Vagina (tissue), 2 donors: ENCODE results near the gene RPL37. TPM values are rescaled to one million over a fixed set of nuclear protein-coding genes. Genes with fewer than 3 reads are reported as not detected.

Experiments
- DNase-seq, 2 donors: peaks; one replicate each; pipeline ENCODE4 v3.0.0-alpha.2; 2017; ENCODE audit errors: extremely low spot score in 2 of 2
- H3K27ac ChIP-seq: fragments of 200-600 bp; sonication (generic); one replicate; pipeline ENCODE4 v1.5.1; 2019
- H3K27me3 ChIP-seq: fragments of 200-600 bp; sonication (generic); one replicate; pipeline ENCODE4 v1.5.1; 2019
- H3K36me3 ChIP-seq, 2 donors: fragments of 200-600 bp; sonication (generic); one replicate each; pipeline ENCODE4 v1.5.1; 2017 to 2019
- H3K4me1 ChIP-seq: fragments of 200-600 bp; sonication (generic); one replicate; pipeline ENCODE4 v1.5.1; 2019
- H3K4me3 ChIP-seq, 2 donors: fragments of 200-600 bp; sonication (generic); 1 replicate in 1 of 2; 2 replicates in 1 of 2; pipeline ENCODE4 v1.5.1; 2016 to 2019
- H3K9me3 ChIP-seq: fragments of 200-600 bp; sonication (generic); one replicate; pipeline ENCODE4 v1.5.1; 2019
- POLR2A ChIP-seq, 2 donors: fragments of 450-650 bp; IDR thresholded peaks; one replicate each; pipeline ENCODE4 v1.6.1; 2017; ENCODE audit warnings: antibody characterized with exemption in 2 of 2, mild to moderate bottlenecking in 2 of 2, moderate library complexity in 2 of 2
- POLR2AphosphoS5 ChIP-seq, 2 donors: sonication (generic); formaldehyde crosslinking; IDR thresholded peaks; one replicate each; pipeline ENCODE4 v1.9.0; 2017; ENCODE audit warnings: antibody characterized with exemption in 2 of 2, mild to moderate bottlenecking in 2 of 2, low read depth in 1 of 2; ENCODE audit not compliant: insufficient read depth in 1 of 2
- intact Hi-C: fragments of 100-400 bp; cut with DNase I; formaldehyde crosslinking; loops from one replicate; pipeline ENCODE4 v1.15.1; 2023
- total RNA-seq: library from RNA; depleted of rRNA; stranded (reverse); fragments of >200 nt; gene quantifications from one replicate; pipeline ENCODE4 v1.2.3, GENCODE V29; 2016
- TF ChIP-seq, protein P1 (sequence below), 3 experiments: fragments of 450-650 bp in 2 of 3; fragments of 200-600 bp in 1 of 3; sonication (generic) in 1 of 3; IDR thresholded peaks; one replicate each; pipeline ENCODE4 v1.5.1; 2017 to 2019; ENCODE audit warnings: antibody characterized with exemption in 3 of 3, mild to moderate bottlenecking in 2 of 3, moderate library complexity in 2 of 3

The RPL37 gene
- total RNA-seq, 1 donor from 2014 or later, result 489 TPM

DNA sequence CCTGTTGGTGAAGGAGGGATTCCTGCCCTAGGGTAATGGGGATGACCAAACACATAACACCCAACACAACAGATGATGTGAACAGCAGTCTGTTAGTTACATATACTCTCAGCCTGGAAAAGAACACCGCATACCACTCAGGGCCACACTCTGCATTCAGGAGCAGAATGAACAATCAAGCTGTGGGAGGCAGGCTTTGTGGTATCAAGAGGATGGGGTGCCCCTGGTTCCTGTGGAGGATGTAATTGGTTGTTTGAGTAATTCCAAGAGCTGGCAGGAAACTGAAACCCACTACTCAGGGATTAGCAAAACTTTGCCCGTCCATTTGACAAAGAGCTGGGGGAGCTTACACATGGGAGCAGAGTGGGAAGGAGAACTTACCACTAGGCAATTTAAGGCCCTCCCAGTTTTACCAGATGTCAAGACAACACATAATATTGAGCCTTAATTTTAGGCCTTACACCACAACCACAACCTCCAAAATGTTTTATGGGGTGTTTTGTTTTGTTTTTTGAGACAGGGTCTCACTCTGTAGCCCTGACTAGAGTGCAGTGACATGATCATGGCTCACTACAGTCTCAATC lies 21.2 kb downstream of the RPL37 start:
- Histone ChIP-seq H3K4me1 (no peaks in the 10 kb centered on the region), H3K27me3 (no peaks in the 10 kb centered on the region), H3K4me3 (no peak overlapping the region), H3K36me3 (no peaks in the 10 kb centered on the region), H3K9me3 (no peaks in the 10 kb centered on the region), H3K27ac (no peak overlapping the region)
- intact Hi-C loops, result no loop called here
- TF ChIP-seq, protein P1, sequence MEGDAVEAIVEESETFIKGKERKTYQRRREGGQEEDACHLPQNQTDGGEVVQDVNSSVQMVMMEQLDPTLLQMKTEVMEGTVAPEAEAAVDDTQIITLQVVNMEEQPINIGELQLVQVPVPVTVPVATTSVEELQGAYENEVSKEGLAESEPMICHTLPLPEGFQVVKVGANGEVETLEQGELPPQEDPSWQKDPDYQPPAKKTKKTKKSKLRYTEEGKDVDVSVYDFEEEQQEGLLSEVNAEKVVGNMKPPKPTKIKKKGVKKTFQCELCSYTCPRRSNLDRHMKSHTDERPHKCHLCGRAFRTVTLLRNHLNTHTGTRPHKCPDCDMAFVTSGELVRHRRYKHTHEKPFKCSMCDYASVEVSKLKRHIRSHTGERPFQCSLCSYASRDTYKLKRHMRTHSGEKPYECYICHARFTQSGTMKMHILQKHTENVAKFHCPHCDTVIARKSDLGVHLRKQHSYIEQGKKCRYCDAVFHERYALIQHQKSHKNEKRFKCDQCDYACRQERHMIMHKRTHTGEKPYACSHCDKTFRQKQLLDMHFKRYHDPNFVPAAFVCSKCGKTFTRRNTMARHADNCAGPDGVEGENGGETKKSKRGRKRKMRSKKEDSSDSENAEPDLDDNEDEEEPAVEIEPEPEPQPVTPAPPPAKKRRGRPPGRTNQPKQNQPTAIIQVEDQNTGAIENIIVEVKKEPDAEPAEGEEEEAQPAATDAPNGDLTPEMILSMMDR (IDR thresholded peaks at IDR 0.05), result no peak
- TF ChIP-seq POLR2AphosphoS5 (IDR thresholded peaks at IDR 0.05; ENCODE audit: insufficient read depth in 1 of 2, low read depth in 1 of 2) (no peak), POLR2A (IDR thresholded peaks at IDR 0.05) (no peak)
- DNase-seq, result no peak

DNA sequence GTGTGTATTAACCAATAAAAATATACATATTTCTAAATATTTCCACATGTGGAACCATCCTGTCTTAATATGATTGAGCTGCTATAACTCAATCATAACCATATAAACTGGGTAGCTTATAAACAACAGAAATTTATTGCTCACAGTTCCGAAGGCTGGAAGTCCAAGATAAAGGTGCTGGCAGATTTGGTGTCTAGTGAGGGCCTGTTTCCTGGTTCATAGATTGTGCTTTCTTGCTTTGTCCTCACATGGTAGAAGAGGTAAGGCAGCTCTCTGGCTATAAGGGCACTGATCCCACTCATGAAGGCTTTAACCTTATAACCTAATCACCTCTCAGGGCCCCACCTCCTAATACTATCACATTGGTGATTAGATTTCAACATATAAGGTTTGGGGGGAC lies 22.9 kb downstream of the RPL37 start:
- intact Hi-C loops, result no loop called here

DNA sequence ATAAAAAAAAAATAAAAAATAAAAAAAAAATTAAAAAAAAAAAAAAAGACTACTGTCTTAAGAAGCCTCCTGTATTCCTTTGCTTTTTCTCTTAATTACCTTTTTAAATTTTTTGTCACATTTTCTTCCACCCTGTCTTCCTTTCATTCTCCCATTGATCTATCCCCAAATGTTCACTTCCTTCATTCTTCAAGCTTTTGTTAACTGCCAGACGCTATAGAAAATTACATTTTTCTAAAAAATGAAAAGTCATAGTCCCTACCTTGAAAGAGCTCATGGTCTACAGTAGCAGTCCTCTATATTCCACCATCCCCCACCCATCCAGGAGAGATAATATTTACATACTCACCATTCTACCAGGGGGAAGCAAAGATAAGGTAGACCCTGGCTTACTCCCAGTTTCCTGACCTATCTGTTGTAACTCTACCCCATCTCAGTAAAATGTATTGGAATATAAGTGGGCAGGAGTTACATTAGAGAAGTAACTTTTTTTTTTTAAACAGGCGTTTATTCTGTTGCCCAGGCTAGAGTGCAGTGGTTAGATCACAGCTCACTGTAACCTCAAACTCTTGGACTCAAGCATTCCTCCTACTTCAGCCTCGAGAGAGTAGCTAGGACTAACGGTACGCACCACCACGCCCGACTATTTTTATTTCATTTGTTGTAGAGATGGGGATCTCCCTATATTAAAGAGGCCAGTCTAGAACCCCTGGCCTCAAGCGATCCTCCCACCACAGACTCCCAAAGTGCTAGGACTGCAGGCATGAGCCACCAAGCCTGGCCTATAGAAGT lies 33.1 kb downstream of the RPL37 start:
- Histone ChIP-seq H3K4me1 (peaks cover 12% of the 10 kb centered on the region), H3K27me3 (no peaks in the 10 kb centered on the region)
- no peak for TF ChIP-seq POLR2AphosphoS5 (IDR thresholded peaks at IDR 0.05; ENCODE audit: insufficient read depth in 1 of 2, low read depth in 1 of 2)
- TF ChIP-seq, protein P1 (IDR thresholded peaks at IDR 0.05), result no peak
- no peak for TF ChIP-seq POLR2A (IDR thresholded peaks at IDR 0.05)

More for the DNA sequence above, 22.9 kb downstream of the RPL37 start:
- DNase-seq, result no peak
- Histone ChIP-seq H3K9me3 (no peaks in the 10 kb centered on the region), H3K4me1 (no peaks in the 10 kb centered on the region), H3K36me3 (no peaks in the 10 kb centered on the region), H3K27ac (no peak overlapping the region), H3K4me3 (no peak overlapping the region), H3K27me3 (no peaks in the 10 kb centered on the region)
- TF ChIP-seq POLR2A (IDR thresholded peaks at IDR 0.05) (no peak), POLR2AphosphoS5 (IDR thresholded peaks at IDR 0.05; ENCODE audit: insufficient read depth in 1 of 2, low read depth in 1 of 2) (no peak)
- TF ChIP-seq, protein P1 (IDR thresholded peaks at IDR 0.05), result no peak

DNA sequence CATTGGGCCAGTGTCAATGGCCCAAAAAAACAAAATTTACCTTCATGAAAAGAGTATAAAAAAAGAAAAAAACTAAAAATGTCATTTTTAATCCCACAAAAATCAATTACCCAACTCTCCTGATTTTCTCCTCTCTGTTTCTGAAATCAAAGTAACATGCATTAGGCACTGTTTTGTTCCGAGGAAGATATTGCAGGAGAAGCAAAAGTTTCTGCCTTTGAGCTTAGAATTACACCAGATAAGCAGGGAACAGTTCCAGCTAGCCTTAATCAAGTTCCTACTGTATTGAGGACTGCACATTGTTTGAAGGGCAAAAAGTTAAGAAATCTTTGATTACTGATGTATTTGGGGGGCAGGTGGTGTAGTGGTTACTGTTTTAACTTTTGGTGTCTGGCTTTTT lies 35.8 kb downstream of the RPL37 start:
- intact Hi-C loops, result no loop called here
- Histone ChIP-seq H3K27ac (peak overlapping the region; percentile 98), H3K36me3 (no peaks in the 10 kb centered on the region), H3K4me3 (peak overlapping the region; percentile 88 to 99), H3K9me3 (no peaks in the 10 kb centered on the region), H3K4me1 (peaks cover 39% of the 10 kb centered on the region), H3K27me3 (no peaks in the 10 kb centered on the region)
- TF ChIP-seq, protein P1 (IDR thresholded peaks at IDR 0.05), result no peak
- no peak for TF ChIP-seq POLR2AphosphoS5 (IDR thresholded peaks at IDR 0.05; ENCODE audit: insufficient read depth in 1 of 2, low read depth in 1 of 2)
- TF ChIP-seq POLR2A (IDR thresholded peaks at IDR 0.05), result no peak
- no peak for DNase-seq

More for the DNA sequence above, 33.1 kb downstream of the RPL37 start:
- Histone ChIP-seq H3K36me3 (no peaks in the 10 kb centered on the region), H3K4me3 (no peak overlapping the region), H3K27ac (no peak overlapping the region), H3K9me3 (no peaks in the 10 kb centered on the region)
- no peak for DNase-seq
- intact Hi-C loops, result no loop called here

DNA sequence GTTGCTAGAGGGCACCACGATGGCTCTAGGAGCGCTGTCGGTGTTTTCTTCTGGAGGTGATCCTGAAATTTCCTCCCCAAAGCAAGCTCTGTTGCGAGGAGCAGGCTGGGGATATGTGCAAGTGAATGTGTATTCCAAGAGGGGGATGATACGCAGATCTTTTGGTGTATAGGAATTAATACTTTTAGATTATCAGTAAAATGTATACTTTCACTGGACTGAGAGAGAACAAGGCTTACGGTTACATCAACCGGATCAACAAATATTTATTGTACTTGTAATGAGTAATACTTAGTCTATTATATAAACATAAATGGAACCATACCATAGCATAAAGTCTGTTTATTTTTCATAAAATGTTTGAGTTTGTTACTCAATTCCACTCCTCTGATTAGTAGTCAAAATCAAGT lies 36.2 kb downstream of the RPL37 start:
- intact Hi-C loops, result loop anchor here (1.0 kb wide), 1 partner anchor 36 kb away; the partner anchor contains the start of gene RPL37
- H3K4me3 ChIP-seq, result peak overlapping the region; percentile 88 to 99
- DNase-seq, result no peak
- H3K27me3 ChIP-seq, result no peaks in the 10 kb centered on the region
- H3K9me3 ChIP-seq, result no peaks in the 10 kb centered on the region
- H3K36me3 ChIP-seq, result no peaks in the 10 kb centered on the region
- TF ChIP-seq POLR2AphosphoS5 (IDR thresholded peaks at IDR 0.05; ENCODE audit: insufficient read depth in 1 of 2, low read depth in 1 of 2), result no peak
- TF ChIP-seq, protein P1 (IDR thresholded peaks at IDR 0.05), result no peak
- TF ChIP-seq POLR2A (IDR thresholded peaks at IDR 0.05), result no peak
- peak overlapping the region; percentile 98 for H3K27ac ChIP-seq
- peaks cover 42% of the 10 kb centered on the region for H3K4me1 ChIP-seq
